GM19438 (cell line): ENCODE results near the gene SFRP2.

ENCODE experiments used
- ATAC-seq: cut with Tn5 transposase; IDR thresholded peaks from one replicate; pipeline ENCODE4 v1.9.1; 2021; ENCODE audit warnings: low read depth; ENCODE audit not compliant: unreplicated experiment

Gene SFRP2

GRCh38 chr4:153788413-153789276 lies at the start of gene SFRP2:
Gene SFRP2 (minus strand): TSS chr4:153789083. CDS start chr4:153788835, 248 bp downstream.
- no peak for ATAC-seq

GRCh38 chr4:153838564-153838963 lies 49.7 kb upstream of the SFRP2 start:
- no peak for ATAC-seq

GRCh38 chr4:153834901-153835300 lies 46.0 kb upstream of the SFRP2 start:
- ATAC-seq: no peak

- ATAC-seq: no peak
Observed at GRCh38 chr4:153832720-153833287, 43.9 kb upstream of the SFRP2 start.

GRCh38 chr4:153832054-153832453 lies 43.2 kb upstream of the SFRP2 start:
- no peak for ATAC-seq

- no peak for ATAC-seq
Observed at GRCh38 chr4:153831245-153831644, 42.4 kb upstream of the SFRP2 start.

GRCh38 chr4:153825691-153826090 lies 36.8 kb upstream of the SFRP2 start:
- no peak for ATAC-seq

- no peak for ATAC-seq
Observed at GRCh38 chr4:153825126-153825525, 36.2 kb upstream of the SFRP2 start.

GRCh38 chr4:153824501-153824900 lies 35.6 kb upstream of the SFRP2 start:
- ATAC-seq: no peak

- ATAC-seq: no peak
Observed at GRCh38 chr4:153823483-153823882, 34.6 kb upstream of the SFRP2 start.

GRCh38 chr4:153822316-153822715 lies 33.4 kb upstream of the SFRP2 start:
- no peak for ATAC-seq

GRCh38 chr4:153817466-153817865 lies 28.6 kb upstream of the SFRP2 start:
- ATAC-seq: no peak

GRCh38 chr4:153816542-153816941 lies 27.7 kb upstream of the SFRP2 start:
- ATAC-seq: no peak

- no peak for ATAC-seq
Observed at GRCh38 chr4:153814789-153815188, 25.9 kb upstream of the SFRP2 start.

GRCh38 chr4:153809916-153810810 lies 21.3 kb upstream of the SFRP2 start:
- ATAC-seq: no peak

- no peak for ATAC-seq
Observed at GRCh38 chr4:153809307-153809706, 20.4 kb upstream of the SFRP2 start.

GRCh38 chr4:153808175-153808574 lies 19.3 kb upstream of the SFRP2 start:
- no peak for ATAC-seq

- ATAC-seq: no peak
Observed at GRCh38 chr4:153806073-153806472, 17.2 kb upstream of the SFRP2 start.

GRCh38 chr4:153804722-153805121 lies 15.8 kb upstream of the SFRP2 start:
- ATAC-seq: no peak

- no peak for ATAC-seq
Observed at GRCh38 chr4:153799694-153800074, 10.8 kb upstream of the SFRP2 start.
